Skin of body (tissue), 2 donors: ENCODE results near the gene LUM. TPM values are rescaled to one million over a fixed set of nuclear protein-coding genes. Genes with fewer than 3 reads are reported as not detected.

Experiments used
- DNase-seq: peaks from one replicate; lab custom pipeline; 2025; lab: John Stamatoyannopoulos, UW
- total RNA-seq: library from RNA; depleted of rRNA; stranded (reverse); fragments of >200 nt; gene quantifications from one replicate; pipeline ENCODE4 v1.2.3, GENCODE V29; 2014

The LUM gene
- 934 TPM for total RNA-seq

- peak; percentile 98 for DNase-seq
These were observed at the start of gene LUM for GRCh38 chr12:91111366-91112325. TSS of gene LUM (minus strand) at chr12:91111494. CDS start at chr12:91108979, 2,515 bp downstream.

- no peak for DNase-seq
These were observed 49.7 kb upstream of the LUM start for GRCh38 chr12:91161009-91161408.

- no peak for DNase-seq
These were observed 44.7 kb upstream of the LUM start for GRCh38 chr12:91155990-91156389.

GRCh38 chr12:91154131-91154530, 42.8 kb upstream of the LUM start:
- no peak for DNase-seq

GRCh38 chr12:91144053-91144452, 32.8 kb upstream of the LUM start:
- no peak for DNase-seq

- DNase-seq, result no peak
These were observed 31.9 kb upstream of the LUM start for GRCh38 chr12:91143206-91143605.

GRCh38 chr12:91142221-91142631, 30.9 kb upstream of the LUM start:
- peak; percentile 93 for DNase-seq

GRCh38 chr12:91140026-91140931, 29.0 kb upstream of the LUM start:
- peak; percentile 91 for DNase-seq

GRCh38 chr12:91139286-91139685, 28.0 kb upstream of the LUM start:
- DNase-seq, result peak; percentile 78

GRCh38 chr12:91138337-91138920, 27.1 kb upstream of the LUM start:
- DNase-seq, result peak; percentile 35

- no peak for DNase-seq
These were observed 22.6 kb upstream of the LUM start for GRCh38 chr12:91133871-91134270.

- no peak for DNase-seq
These were observed 18.5 kb upstream of the LUM start for GRCh38 chr12:91129662-91130362.

GRCh38 chr12:91127751-91128150, 16.5 kb upstream of the LUM start:
- no peak for DNase-seq

GRCh38 chr12:91127306-91127705, 16.0 kb upstream of the LUM start:
- no peak for DNase-seq

GRCh38 chr12:91126516-91126915, 15.2 kb upstream of the LUM start:
- DNase-seq, result no peak

- no peak for DNase-seq
These were observed 12.1 kb upstream of the LUM start for GRCh38 chr12:91123236-91123916.

- no peak for DNase-seq
These were observed 9.5 kb upstream of the LUM start for GRCh38 chr12:91120781-91121180.

- no peak for DNase-seq
These were observed 7.8 kb upstream of the LUM start for GRCh38 chr12:91119089-91119488.

GRCh38 chr12:91113621-91114020, 2.3 kb upstream of the LUM start:
- no peak for DNase-seq

GRCh38 chr12:91110311-91110924, 876 bp downstream of the LUM start:
- peak; percentile 35 for DNase-seq
